ENCODE results near the gene ARL6IP1.

DNA sequence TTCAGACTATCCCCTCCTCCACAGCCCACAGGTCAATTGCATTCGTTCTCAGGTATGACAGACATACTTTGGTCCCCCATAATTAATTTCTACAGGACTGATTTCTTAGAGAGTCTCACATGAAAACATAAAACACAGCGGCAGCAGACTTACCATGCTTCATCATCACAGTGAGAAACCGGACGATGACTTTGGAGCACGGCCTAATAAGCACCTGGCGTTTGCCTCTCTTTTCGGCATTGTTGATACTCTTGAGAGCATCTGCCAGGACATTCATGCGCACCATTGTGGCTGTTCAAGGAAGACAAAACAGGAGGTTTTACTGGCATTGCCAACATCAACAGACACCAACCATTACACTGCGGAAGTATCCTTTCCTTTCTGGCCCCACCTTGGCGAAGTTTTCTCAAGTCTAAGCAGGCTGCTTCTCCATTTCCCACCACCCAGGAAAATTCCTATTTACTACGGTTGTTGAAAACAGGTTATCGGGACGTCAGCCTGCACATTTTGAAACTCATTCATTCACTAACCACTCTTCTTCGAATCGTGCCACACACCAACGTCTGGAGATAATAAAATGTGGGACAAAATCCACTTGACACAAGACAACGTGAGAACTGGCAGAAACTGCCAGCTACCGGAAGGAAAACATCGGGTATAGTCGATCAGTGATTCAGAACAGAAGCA, 12.4 kb downstream of the ARL6IP1 start:
- no peak for TF ChIP-seq POLR2A (IDR thresholded peaks at IDR 0.05)
- TF ChIP-seq, protein P1, sequence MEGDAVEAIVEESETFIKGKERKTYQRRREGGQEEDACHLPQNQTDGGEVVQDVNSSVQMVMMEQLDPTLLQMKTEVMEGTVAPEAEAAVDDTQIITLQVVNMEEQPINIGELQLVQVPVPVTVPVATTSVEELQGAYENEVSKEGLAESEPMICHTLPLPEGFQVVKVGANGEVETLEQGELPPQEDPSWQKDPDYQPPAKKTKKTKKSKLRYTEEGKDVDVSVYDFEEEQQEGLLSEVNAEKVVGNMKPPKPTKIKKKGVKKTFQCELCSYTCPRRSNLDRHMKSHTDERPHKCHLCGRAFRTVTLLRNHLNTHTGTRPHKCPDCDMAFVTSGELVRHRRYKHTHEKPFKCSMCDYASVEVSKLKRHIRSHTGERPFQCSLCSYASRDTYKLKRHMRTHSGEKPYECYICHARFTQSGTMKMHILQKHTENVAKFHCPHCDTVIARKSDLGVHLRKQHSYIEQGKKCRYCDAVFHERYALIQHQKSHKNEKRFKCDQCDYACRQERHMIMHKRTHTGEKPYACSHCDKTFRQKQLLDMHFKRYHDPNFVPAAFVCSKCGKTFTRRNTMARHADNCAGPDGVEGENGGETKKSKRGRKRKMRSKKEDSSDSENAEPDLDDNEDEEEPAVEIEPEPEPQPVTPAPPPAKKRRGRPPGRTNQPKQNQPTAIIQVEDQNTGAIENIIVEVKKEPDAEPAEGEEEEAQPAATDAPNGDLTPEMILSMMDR (IDR thresholded peaks at IDR 0.05): no peak
